ENCODE data around the gene DLG2.
A peak's percentile ranks its signal among the peaks of the same experiment; 100 is the strongest.
"Not testable (repeated sequence)": the region's sequence is repeated elsewhere in the genome, so short reads cannot be mapped to it uniquely, and the experiment has no call there.

DLG2 gene

GRCh38 chr11:85627332-85627997 is at the start of gene DLG2:
DLG2 (minus strand) TSS chr11:85627344.
- peak in 2 of 4 experiments; percentile 13 to 25 for DNase-seq

GRCh38 chr11:85673393-85673792 is 46.2 kb upstream of the DLG2 start:
- no peak for DNase-seq

GRCh38 chr11:85672105-85672902 is 45.2 kb upstream of the DLG2 start:
- DNase-seq, result no peak

- not testable (repeated sequence) for DNase-seq
Measured at GRCh38 chr11:85670949-85671663, 44.0 kb upstream of the DLG2 start.

GRCh38 chr11:85668157-85668556 is 41.0 kb upstream of the DLG2 start:
- no peak for DNase-seq

GRCh38 chr11:85666687-85667086 is 39.5 kb upstream of the DLG2 start:
- DNase-seq, result no peak

- DNase-seq, result no peak
Measured at GRCh38 chr11:85665733-85666132, 38.6 kb upstream of the DLG2 start.

GRCh38 chr11:85664615-85665481 is 37.7 kb upstream of the DLG2 start, which contains the start of gene CREBZF:
CREBZF (minus strand) TSS chr11:85665129; CDS start chr11:85664875, 254 bp downstream.
- DNase-seq, result peak; percentile 75 to 86 (median 81)

GRCh38 chr11:85663753-85664614 is 36.8 kb upstream of the DLG2 start:
- DNase-seq, result peak; percentile 71 to 85 (median 80)

GRCh38 chr11:85663080-85663752 is 36.1 kb upstream of the DLG2 start:
- no peak for DNase-seq

GRCh38 chr11:85661972-85662664 is 35.0 kb upstream of the DLG2 start:
- DNase-seq, result no peak

- DNase-seq, result no peak
Measured at GRCh38 chr11:85658180-85658579, 31.0 kb upstream of the DLG2 start.

GRCh38 chr11:85656777-85657176 is 29.6 kb upstream of the DLG2 start:
- no peak for DNase-seq

- DNase-seq, result not testable (repeated sequence)
Measured at GRCh38 chr11:85654343-85654742, 27.2 kb upstream of the DLG2 start.

GRCh38 chr11:85652786-85653447 is 25.8 kb upstream of the DLG2 start:
- DNase-seq, result no peak

GRCh38 chr11:85651118-85651517 is 24.0 kb upstream of the DLG2 start:
- DNase-seq, result no peak

- DNase-seq, result peak; percentile 76 to 88 (median 83)
Measured at GRCh38 chr11:85647604-85648299, 20.6 kb upstream of the DLG2 start, which contains the start of gene TMEM126A. TMEM126A (plus strand) TSS chr11:85647967; CDS start chr11:85650256, 2,289 bp downstream.

- DNase-seq, result no peak
Measured at GRCh38 chr11:85647078-85647477, 19.9 kb upstream of the DLG2 start.

- DNase-seq, result no peak
Measured at GRCh38 chr11:85643191-85643614, 16.1 kb upstream of the DLG2 start.
